CD4-positive, alpha-beta T cell treated with Interleukin-15 for 1 hour (primary cell): Measurements from ENCODE around the gene TEX10.
"Not testable (repeated sequence)": the region's sequence is repeated elsewhere in the genome, so short reads cannot be mapped to it uniquely, and the experiment has no call there.

ENCODE experiments used
- DNase-seq: peaks from one replicate; pipeline ENCODE4 v3.0.0-alpha.2; 2020

Gene TEX10

GRCh38 chr9:100341889-100342288, 10.9 kb downstream of the TEX10 start:
- DNase-seq, result no peak

DNA sequence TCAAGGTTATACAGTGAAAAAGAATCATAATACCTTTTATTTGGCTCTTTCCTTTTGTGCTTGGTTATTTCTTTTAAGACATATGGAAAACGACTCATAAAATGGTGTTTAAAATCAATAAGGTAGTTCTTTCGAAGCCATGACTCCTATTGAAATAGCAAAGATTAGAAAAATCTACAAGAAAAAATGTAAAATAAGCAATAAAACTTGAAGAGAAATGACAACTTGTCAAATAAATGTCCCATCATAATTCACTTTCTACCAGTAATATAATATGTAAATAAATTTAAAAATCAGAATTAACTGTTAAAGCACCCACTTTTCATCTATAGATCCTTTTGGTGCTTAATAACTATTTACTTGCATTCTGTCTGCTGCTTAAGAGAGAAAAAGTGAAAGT, 12.5 kb downstream of the TEX10 start:
- no peak for DNase-seq

GRCh38 chr9:100338736-100339135, 14.0 kb downstream of the TEX10 start:
- DNase-seq, result not testable (repeated sequence)

- no peak for DNase-seq
Observed at GRCh38 chr9:100324594-100325200, 28.0 kb downstream of the TEX10 start.

DNA sequence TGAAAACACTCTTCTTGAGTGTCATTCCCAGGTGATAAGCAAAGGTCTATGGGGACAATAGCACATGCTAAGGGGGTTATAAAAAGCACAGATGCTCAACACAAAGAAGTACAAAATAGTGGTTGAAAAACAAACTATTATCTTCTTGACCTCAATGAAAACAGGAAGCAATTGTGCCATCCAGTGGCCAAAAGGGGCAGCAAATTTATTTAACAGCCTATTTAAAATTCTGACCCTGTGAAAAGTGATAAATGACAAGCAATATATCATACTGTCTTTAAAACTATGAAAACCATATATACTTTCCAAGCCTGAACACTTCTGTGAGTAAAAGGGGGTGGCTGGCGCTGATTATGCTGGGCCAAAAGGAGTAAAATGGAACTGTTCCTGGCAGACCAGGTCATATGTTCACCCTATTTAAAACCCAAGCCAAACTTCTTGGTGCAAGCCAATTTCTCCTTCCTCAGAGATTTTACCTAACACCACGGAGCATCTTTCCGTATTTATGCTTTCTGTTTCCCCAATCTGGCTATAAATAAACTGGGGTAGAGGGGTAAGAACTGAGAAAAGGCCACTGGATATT, 29.7 kb downstream of the TEX10 start:
- DNase-seq, result no peak

- no peak for DNase-seq
Observed at GRCh38 chr9:100317706-100318105, 35.0 kb downstream of the TEX10 start.

- no peak for DNase-seq
Observed at GRCh38 chr9:100315561-100315960, 37.2 kb downstream of the TEX10 start.

GRCh38 chr9:100309992-100310391, 42.8 kb downstream of the TEX10 start:
- no peak for DNase-seq

- DNase-seq, result no peak
Observed at GRCh38 chr9:100308965-100309564, 43.7 kb downstream of the TEX10 start.

DNA sequence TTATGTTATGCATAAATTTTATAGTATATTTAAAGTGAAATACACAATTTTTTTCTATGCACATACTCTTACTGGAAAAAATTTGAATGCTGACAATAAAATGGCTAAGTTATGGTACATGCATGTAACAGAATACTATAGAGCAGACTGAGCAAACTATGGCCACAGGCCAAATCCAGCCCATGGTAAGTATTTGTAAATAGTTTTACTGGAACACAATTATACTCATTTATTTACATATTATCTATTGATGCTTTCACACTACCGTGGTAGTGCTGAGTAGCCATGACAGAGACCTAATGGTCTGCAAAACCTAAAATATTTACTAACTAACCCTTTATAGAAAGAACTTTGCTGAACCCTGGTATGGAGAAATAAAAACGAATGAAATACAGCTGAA, 45.7 kb downstream of the TEX10 start:
- DNase-seq, result no peak

DNA sequence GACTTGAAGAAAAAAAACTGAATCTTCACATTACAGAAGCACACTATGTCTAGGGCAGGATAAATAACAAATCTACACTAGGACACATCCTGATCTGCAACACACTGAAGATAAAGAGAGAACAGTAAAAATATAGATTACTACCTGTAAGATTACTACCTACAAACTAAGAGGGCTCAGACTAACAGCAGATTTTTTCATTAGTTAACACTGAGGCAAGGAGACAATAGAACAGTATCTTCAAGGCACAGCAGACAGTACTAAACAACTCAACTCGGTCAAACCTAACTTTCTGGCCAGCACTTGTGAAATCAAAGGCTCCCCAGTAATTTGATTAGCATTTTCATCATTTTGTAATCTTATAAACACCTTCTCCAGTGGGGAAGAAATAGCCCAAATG, 46.5 kb downstream of the TEX10 start:
- no peak for DNase-seq

GRCh38 chr9:100303747-100304146, 49.0 kb downstream of the TEX10 start:
- DNase-seq, result no peak

DNA sequence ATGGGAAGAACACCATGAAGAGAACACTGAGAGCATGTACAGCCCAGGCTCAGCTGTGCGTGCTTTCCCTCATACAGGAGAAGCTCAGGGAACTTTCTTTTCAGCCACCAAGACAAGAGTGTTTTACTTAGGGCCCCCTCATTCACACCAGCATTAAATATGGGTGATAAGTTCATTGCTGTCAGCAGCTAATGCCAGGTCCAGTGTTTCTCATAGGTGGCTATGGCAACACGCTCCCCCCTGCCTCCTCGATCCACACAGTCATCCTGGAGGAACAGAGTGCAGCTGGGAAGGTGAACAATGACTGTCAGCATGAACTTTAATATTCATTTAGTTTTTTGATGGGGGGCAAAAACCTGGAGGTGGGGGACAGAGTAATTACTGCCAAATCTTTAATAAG, 54.4 kb downstream of the TEX10 start:
- DNase-seq, result no peak

DNA sequence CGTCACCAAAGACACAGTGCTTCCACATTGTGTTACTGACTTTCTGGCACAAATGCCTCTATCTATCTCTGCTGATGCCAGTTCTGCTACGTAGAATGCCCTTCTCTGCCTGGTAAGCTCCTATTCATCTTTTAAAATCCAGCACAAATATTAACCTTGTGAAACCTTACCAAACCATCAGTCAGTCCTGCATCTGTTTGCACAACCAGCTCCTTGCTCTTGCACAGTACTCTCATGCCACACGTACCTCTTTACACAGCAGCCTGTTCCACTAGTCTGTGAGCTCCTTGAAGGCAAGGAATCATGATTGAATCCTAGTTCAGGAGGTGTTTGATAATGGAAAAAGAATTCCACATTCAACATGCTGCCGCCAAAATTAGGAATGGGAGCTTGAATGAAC, 56.3 kb downstream of the TEX10 start:
- no peak for DNase-seq

- no peak for DNase-seq
Observed at GRCh38 chr9:100295240-100295639, 57.5 kb downstream of the TEX10 start.

DNA sequence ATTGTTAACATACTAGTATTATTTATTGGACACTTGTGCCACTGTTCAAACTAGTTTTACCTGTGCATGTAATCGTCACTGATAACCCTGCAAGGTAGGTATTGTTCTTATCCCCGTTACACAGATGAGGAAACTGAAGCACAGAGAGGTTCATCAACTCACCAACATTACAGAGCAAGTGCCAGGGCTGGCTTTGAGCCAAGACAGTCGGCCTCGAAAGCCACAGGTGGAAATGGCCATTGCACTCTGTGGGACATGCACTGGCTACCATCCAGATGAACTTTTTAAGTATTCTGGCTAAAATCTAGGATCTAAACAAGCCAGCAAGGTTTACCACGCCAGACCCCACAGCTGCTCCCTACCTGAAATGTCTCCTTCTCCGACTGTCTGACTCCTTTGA, 57.9 kb downstream of the TEX10 start:
- DNase-seq, result no peak

DNA sequence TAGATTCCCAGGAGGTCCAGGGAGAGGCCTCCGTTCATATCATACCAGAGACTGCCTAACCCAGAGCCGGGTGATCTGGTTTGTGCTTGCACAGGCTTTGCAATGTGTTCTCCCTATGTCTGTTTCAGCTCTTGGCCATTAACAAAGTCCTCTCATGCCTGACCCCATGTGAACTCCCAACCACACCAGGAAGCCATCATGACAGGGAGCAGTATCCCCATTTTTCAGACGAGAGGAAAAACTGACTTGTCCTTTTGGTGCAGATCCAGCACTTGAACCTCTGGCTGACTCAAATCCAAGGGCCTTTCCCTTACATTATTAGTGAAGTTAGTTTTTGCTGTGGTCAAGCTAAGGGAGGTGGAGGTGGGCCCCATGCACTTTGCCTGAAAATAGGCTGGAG, 58.4 kb downstream of the TEX10 start:
- DNase-seq, result no peak

- DNase-seq, result no peak
Observed at GRCh38 chr9:100292414-100292813, 60.3 kb downstream of the TEX10 start.

DNA sequence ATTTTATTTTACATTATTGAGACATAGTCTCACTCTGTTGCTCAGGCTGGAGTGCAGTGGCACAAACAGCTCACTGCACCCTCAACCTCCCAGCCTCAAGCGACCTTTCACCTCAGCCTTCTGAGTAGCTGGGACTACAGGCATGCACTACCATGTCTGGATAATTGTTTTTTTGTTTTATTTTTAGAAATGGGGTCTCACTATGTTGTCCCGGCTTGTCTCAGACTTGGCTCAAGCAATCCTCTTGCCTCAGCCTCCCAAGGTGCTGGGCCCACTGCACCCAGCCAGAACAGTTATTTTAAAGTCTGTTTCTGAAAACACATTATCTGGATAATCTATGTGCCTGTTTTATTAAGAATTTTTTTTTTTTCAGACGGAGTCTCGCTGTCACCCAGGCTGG, 62.0 kb downstream of the TEX10 start:
- no peak for DNase-seq

- no peak for DNase-seq
Observed at GRCh38 chr9:100287186-100287585, 65.6 kb downstream of the TEX10 start.

DNA sequence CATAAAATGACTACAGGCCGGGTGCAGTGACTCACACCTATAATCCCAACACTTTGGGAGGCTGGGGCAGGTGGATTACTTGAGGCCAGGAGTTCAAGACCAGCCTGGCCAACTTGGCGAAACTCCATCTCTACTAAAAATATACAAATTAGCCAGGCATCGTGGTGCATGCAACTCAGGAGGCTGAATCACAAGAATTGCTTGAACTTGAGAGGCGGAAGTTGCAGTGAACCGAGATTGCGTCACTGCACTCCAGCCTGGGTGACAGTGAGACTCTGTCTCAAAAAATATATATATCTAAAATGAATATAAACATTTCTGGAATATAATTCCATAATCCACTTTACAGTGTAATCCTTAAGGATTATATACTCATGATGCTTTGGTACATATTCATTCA, 66.5 kb downstream of the TEX10 start:
- DNase-seq, result no peak

- no peak for DNase-seq
Observed at GRCh38 chr9:100285601-100286000, 67.1 kb downstream of the TEX10 start.

GRCh38 chr9:100285080-100285479, 67.7 kb downstream of the TEX10 start:
- DNase-seq, result no peak

DNA sequence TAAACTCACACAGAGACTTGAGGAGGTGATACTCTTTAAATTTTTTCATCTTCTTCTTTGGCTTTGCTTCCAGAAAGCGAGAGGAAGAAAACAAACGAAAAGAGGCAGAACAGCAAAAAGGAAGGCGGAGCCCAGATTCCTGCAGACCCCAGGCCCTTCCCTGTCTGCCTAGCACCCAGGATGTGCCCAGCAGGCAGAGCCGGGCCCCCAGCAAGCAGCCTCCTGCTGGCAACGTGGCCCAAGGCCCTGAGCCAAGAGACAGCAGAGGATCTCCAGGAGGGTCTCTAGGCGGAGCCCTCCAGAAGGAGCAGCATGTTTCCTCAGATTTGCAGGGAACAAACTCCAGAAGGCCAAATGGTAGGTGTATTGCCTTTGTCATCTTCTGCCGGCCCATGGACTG, 68.5 kb downstream of the TEX10 start:
- no peak for DNase-seq

- no peak for DNase-seq
Observed at GRCh38 chr9:100282388-100282719, 70.4 kb downstream of the TEX10 start.
